Activated naive CD4-positive, alpha-beta T cell treated with anti-CD3 and anti-CD28 coated beads, Interleukin-2, amount 50 U/mL, for 72 hours (primary cell): ENCODE measurements around the gene ADAMTS12. TPM values are rescaled to one million over a fixed set of nuclear protein-coding genes. Genes with fewer than 3 reads are reported as not detected.
"Not testable (repeated sequence)": the region's sequence is repeated elsewhere in the genome, so short reads cannot be mapped to it uniquely, and the experiment has no call there.

Experiments
- ATAC-seq, 2 donors: fragments of 150-1000 bp; cut with Tn5 transposase; 2 replicates each; pipeline ENCODE4 v1.10.0; 2021; ENCODE audit warnings: mild to moderate bottlenecking in 2 of 2, moderate library complexity in 2 of 2
- DNase-seq, 2 donors: peaks; one replicate each; pipeline ENCODE4 v3.0.0; 2021 to 2022; ENCODE audit warnings: low spot score in 2 of 2
- H3K27ac Mint-ChIP-seq, 2 donors: one replicate each; pipeline ENCODE4 v1.8.0; 2022; ENCODE audit warnings: mild to moderate bottlenecking in 2 of 2, mixed read lengths in 2 of 2
- H3K36me3 Mint-ChIP-seq, 2 donors: one replicate each; pipeline ENCODE4 v1.8.0; 2022; ENCODE audit warnings: mixed read lengths in 2 of 2
- H3K9me3 Mint-ChIP-seq, 2 donors: one replicate each; pipeline ENCODE4 v1.8.0; 2022; ENCODE audit warnings: mixed read lengths in 2 of 2
- total RNA-seq, 2 donors: library from RNA; stranded (reverse); gene quantifications; one replicate each; pipeline ENCODE4 v1.2.3, GENCODE V29; 2022

ADAMTS12 gene
- total RNA-seq, 2 donors from 2014 or later = not detected

GRCh38 chr5:33925278-33925677 lies 33.5 kb upstream of the ADAMTS12 start:
- H3K27ac Mint-ChIP-seq = no peak overlapping the region
- DNase-seq (no peak), ATAC-seq (no peak)
- H3K36me3 Mint-ChIP-seq = no peaks in the 10 kb centered on the region
- H3K9me3 Mint-ChIP-seq = no peaks in the 10 kb centered on the region

GRCh38 chr5:33921002-33921401 lies 29.2 kb upstream of the ADAMTS12 start:
- ATAC-seq (no peak), DNase-seq (no peak)
- Mint-ChIP-seq H3K9me3 (peaks cover 19 to 22% of the 10 kb centered on the region in 2 donors), H3K36me3 (peaks cover 0 to 17% of the 10 kb centered on the region in 2 donors), H3K27ac (no peak overlapping the region)

- not testable (repeated sequence) for ATAC-seq, DNase-seq, H3K27ac Mint-ChIP-seq
- Mint-ChIP-seq H3K9me3 (peaks cover 28 to 35% of the 10 kb centered on the region in 2 donors), H3K36me3 (peaks cover 0 to 25% of the 10 kb centered on the region in 2 donors)
These were observed 23.1 kb upstream of the ADAMTS12 start for GRCh38 chr5:33914844-33915243.

- ATAC-seq, DNase-seq, H3K27ac Mint-ChIP-seq: not testable (repeated sequence)
- Mint-ChIP-seq H3K36me3 (peaks cover 12 to 26% of the 10 kb centered on the region in 2 donors), H3K9me3 (peaks cover 11 to 25% of the 10 kb centered on the region in 2 donors)
These were observed 14.5 kb upstream of the ADAMTS12 start for GRCh38 chr5:33906248-33906647.

GRCh38 chr5:33905381-33905780 lies 13.6 kb upstream of the ADAMTS12 start:
- DNase-seq = no peak
- H3K27ac Mint-ChIP-seq = no peak overlapping the region
- peaks cover 12 to 26% of the 10 kb centered on the region in 2 donors for H3K36me3 Mint-ChIP-seq
- H3K9me3 Mint-ChIP-seq = peaks cover 11 to 25% of the 10 kb centered on the region in 2 donors
- ATAC-seq = no peak

- peaks cover 12 to 21% of the 10 kb centered on the region in 2 donors for H3K36me3 Mint-ChIP-seq
- ATAC-seq (no peak), DNase-seq (no peak)
- no peak overlapping the region for H3K27ac Mint-ChIP-seq
- H3K9me3 Mint-ChIP-seq = peaks cover 11 to 21% of the 10 kb centered on the region in 2 donors
These were observed 11.3 kb upstream of the ADAMTS12 start for GRCh38 chr5:33903118-33903517.

- H3K36me3 Mint-ChIP-seq = peaks cover 5 to 13% of the 10 kb centered on the region in 2 donors
- no peak overlapping the region for H3K27ac Mint-ChIP-seq
- H3K9me3 Mint-ChIP-seq = peaks cover 11 to 17% of the 10 kb centered on the region in 2 donors
- no peak for ATAC-seq
- no peak for DNase-seq
These were observed 9.4 kb upstream of the ADAMTS12 start for GRCh38 chr5:33901156-33901555.

- DNase-seq (no peak), ATAC-seq (no peak)
- peaks cover 0 to 9% of the 10 kb centered on the region in 2 donors for H3K36me3 Mint-ChIP-seq
- H3K9me3 Mint-ChIP-seq = peaks cover 0 to 6% of the 10 kb centered on the region in 2 donors
- no peak overlapping the region for H3K27ac Mint-ChIP-seq
These were observed 2.8 kb upstream of the ADAMTS12 start for GRCh38 chr5:33894566-33894965.

GRCh38 chr5:33892620-33893137 lies 889 bp upstream of the ADAMTS12 start:
- ATAC-seq (no peak), DNase-seq (no peak)
- peaks cover 0 to 9% of the 10 kb centered on the region in 2 donors for H3K36me3 Mint-ChIP-seq
- peaks cover 0 to 6% of the 10 kb centered on the region in 2 donors for H3K9me3 Mint-ChIP-seq
- H3K27ac Mint-ChIP-seq = no peak overlapping the region

GRCh38 chr5:33891446-33891787 lies 373 bp downstream of the ADAMTS12 start:
- ATAC-seq (no peak), DNase-seq (no peak)
- Mint-ChIP-seq H3K9me3 (no peaks in the 10 kb centered on the region), H3K36me3 (peaks cover 0 to 9% of the 10 kb centered on the region in 2 donors), H3K27ac (no peak overlapping the region)

- no peaks in the 10 kb centered on the region for H3K9me3 Mint-ChIP-seq
- DNase-seq (no peak), ATAC-seq (no peak)
- no peak overlapping the region for H3K27ac Mint-ChIP-seq
- peaks cover 0 to 9% of the 10 kb centered on the region in 2 donors for H3K36me3 Mint-ChIP-seq
These were observed 1.4 kb downstream of the ADAMTS12 start for GRCh38 chr5:33890131-33891032.

- H3K9me3 Mint-ChIP-seq = no peaks in the 10 kb centered on the region
- no peak overlapping the region for H3K27ac Mint-ChIP-seq
- no peak for ATAC-seq
- peaks cover 0 to under 1% of the 10 kb centered on the region in 2 donors for H3K36me3 Mint-ChIP-seq
- DNase-seq = no peak
These were observed 3.2 kb downstream of the ADAMTS12 start for GRCh38 chr5:33888587-33888986.

- no peak for DNase-seq
- ATAC-seq = no peak
- no peak overlapping the region for H3K27ac Mint-ChIP-seq
- no peaks in the 10 kb centered on the region for H3K36me3 Mint-ChIP-seq
- H3K9me3 Mint-ChIP-seq = no peaks in the 10 kb centered on the region
These were observed 4.5 kb downstream of the ADAMTS12 start for GRCh38 chr5:33887268-33887667.

- no peak for ATAC-seq
- Mint-ChIP-seq H3K36me3 (no peaks in the 10 kb centered on the region), H3K27ac (no peak overlapping the region), H3K9me3 (peaks cover 0 to 3% of the 10 kb centered on the region in 2 donors)
- no peak for DNase-seq
These were observed 5.5 kb downstream of the ADAMTS12 start for GRCh38 chr5:33886283-33886682.

GRCh38 chr5:33885679-33886078 lies 6.1 kb downstream of the ADAMTS12 start:
- H3K27ac Mint-ChIP-seq = no peak overlapping the region
- ATAC-seq = no peak
- no peaks in the 10 kb centered on the region for H3K36me3 Mint-ChIP-seq
- peaks cover 0 to 3% of the 10 kb centered on the region in 2 donors for H3K9me3 Mint-ChIP-seq
- no peak for DNase-seq

- ATAC-seq (no peak), DNase-seq (no peak)
- H3K9me3 Mint-ChIP-seq = peaks cover 0 to 3% of the 10 kb centered on the region in 2 donors
- no peak overlapping the region for H3K27ac Mint-ChIP-seq
- no peaks in the 10 kb centered on the region for H3K36me3 Mint-ChIP-seq
These were observed 8.3 kb downstream of the ADAMTS12 start for GRCh38 chr5:33883482-33883881.

GRCh38 chr5:33880319-33880718 lies 11.5 kb downstream of the ADAMTS12 start:
- Mint-ChIP-seq H3K27ac (no peak overlapping the region), H3K36me3 (no peaks in the 10 kb centered on the region), H3K9me3 (peaks cover 0 to 6% of the 10 kb centered on the region in 2 donors)
- ATAC-seq (no peak), DNase-seq (no peak)

GRCh38 chr5:33877449-33877848 lies 14.3 kb downstream of the ADAMTS12 start:
- peaks cover 0 to 6% of the 10 kb centered on the region in 2 donors for H3K9me3 Mint-ChIP-seq
- no peak for DNase-seq
- ATAC-seq = no peak
- no peaks in the 10 kb centered on the region for H3K36me3 Mint-ChIP-seq
- no peak overlapping the region for H3K27ac Mint-ChIP-seq
